H1 (cell line): ENCODE measurements around the gene IGFBP6.

Experiments
- CBX8 ChIP-seq: fragments of 300-800, 300-1000 bp; sonication (generic); IDR thresholded peaks from 2 replicates; pipeline ENCODE4 v1.7.1; 2016; ENCODE audit warnings: low read depth, low read length, borderline replicate concordance
- POLR2AphosphoS5 ChIP-seq: IDR thresholded peaks from 2 replicates; pipeline ENCODE4 v1.6.1; 2011; ENCODE audit warnings: low read depth, low read length
- YY1 ChIP-seq: IDR thresholded peaks from 2 replicates; pipeline ENCODE4 v1.6.1; 2011; ENCODE audit warnings: low read depth, mild to moderate bottlenecking, low read length
- ZNF274 ChIP-seq: IDR thresholded peaks from 2 replicates; pipeline ENCODE4 v1.7.0; 2012; ENCODE audit warnings: low read length, borderline replicate concordance; ENCODE audit errors: extremely low read depth

GRCh38 chr12:53076461-53076860 lies 21.0 kb upstream of the IGFBP6 start:
- TF ChIP-seq ZNF274 (no peak), POLR2AphosphoS5 (no peak), CBX8 (no peak), YY1 (no peak)
